Sciatic nerve (tissue), 2 donors: ENCODE results near the gene SLC25A42. TPM values are rescaled to one million over a fixed set of nuclear protein-coding genes. Genes with fewer than 3 reads are reported as not detected.

ENCODE experiments used
- ATAC-seq: fragments of 200-7000 bp; cut with Tn5 transposase; one replicate; pipeline ENCODE4 v1.9.1; 2020; ENCODE audit warnings: mild to moderate bottlenecking, moderate library complexity
- DNase-seq: peaks from one replicate; pipeline ENCODE4 v3.0.0-alpha.2; 2020; ENCODE audit warnings: low spot score
- intact Hi-C: fragments of 100-400 bp; cut with DNase I; formaldehyde crosslinking; loops from one replicate; pipeline ENCODE4 v1.14.2; 2022
- total RNA-seq: library from RNA; stranded (reverse); fragmentation: NEBNext Ultra II Directional; extraction: Animal tissue kit (Norgen Biotek cat#: 25700); gene quantifications from one replicate; pipeline ENCODE4 v1.2.1, GENCODE V29; 2021
- donor health status: DM: no; HTN: no; CAD: no.
- donor health status: DM: no; HTN: no; CAD: no.

The SLC25A42 gene
- total RNA-seq, 1 donor from 2014 or later = 14.8 TPM

- ATAC-seq (no peak), DNase-seq (no peak)
- intact Hi-C loops = no loop called here
Measured at GRCh38 chr19:19049406-19049805, 14.4 kb upstream of the SLC25A42 start.

GRCh38 chr19:19050104-19050503, 13.7 kb upstream of the SLC25A42 start:
- no peak for ATAC-seq
- DNase-seq = no peak
- intact Hi-C loops = no loop called here

DNA sequence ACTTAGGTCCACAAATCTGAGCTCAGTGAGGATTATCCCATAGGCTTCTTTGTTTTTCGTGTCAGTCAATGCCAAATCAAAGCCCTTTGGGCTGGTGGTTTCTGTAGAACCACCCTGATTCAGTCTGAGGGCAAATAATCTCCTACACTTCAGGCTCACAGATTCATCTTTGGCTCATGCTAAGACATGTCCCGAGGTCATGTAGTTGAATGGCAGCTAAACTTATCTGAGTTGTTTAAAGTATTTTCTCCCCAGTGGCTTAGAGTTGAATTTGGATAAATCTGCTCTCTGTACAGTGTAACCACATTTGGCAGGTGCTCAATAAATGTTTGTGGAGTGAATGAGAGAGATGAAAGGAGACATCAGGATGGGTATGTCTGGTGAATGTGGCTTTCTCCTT, 13.1 kb upstream of the SLC25A42 start:
- ATAC-seq = no peak
- no peak for DNase-seq
- intact Hi-C loops = no loop called here

DNA sequence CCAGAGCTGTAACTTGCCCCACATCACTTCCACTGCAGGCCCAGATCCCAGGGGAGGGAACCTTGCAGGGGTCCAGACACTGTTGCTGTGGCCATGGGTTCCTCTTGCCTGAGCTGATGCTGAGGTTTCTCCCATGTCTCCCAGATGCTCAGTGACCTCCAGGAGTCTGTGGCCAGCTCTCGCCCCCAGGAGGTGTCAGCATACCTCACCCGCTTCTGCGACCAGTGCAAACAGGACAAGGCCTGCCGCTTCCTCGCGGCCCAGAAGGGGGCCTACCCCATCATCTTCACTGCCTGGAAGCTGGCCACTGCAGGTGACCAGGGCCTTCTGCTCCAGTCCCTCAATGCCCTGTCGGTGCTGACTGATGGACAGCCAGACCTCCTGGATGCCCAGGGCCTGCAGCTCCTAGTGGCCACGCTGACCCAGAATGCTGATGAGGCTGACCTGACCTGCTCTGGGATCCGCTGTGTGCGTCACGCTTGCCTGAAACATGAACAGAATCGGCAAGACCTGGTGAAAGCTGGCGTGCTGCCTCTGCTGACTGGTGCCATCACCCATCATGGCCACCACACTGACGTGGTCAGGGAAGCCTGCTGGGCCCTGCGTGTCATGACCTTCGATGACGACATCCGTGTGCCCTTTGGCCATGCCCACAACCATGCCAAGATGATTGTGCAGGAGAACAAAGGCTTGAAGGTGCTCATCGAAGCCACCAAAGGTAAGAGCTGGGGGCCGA, 12.1 kb upstream of the SLC25A42 start:
- ATAC-seq = no peak
- intact Hi-C loops = no loop called here
- DNase-seq = no peak

GRCh38 chr19:19052921-19053320, 10.9 kb upstream of the SLC25A42 start:
- intact Hi-C loops = no loop called here
- ATAC-seq = no peak
- no peak for DNase-seq

GRCh38 chr19:19053508-19054314, 10.1 kb upstream of the SLC25A42 start:
- DNase-seq = peak; percentile 78
- peak; percentile 82 for ATAC-seq
- intact Hi-C loops = no loop called here

GRCh38 chr19:19054315-19054938, 9.4 kb upstream of the SLC25A42 start:
- ATAC-seq (no peak), DNase-seq (no peak)
- intact Hi-C loops = no loop called here

DNA sequence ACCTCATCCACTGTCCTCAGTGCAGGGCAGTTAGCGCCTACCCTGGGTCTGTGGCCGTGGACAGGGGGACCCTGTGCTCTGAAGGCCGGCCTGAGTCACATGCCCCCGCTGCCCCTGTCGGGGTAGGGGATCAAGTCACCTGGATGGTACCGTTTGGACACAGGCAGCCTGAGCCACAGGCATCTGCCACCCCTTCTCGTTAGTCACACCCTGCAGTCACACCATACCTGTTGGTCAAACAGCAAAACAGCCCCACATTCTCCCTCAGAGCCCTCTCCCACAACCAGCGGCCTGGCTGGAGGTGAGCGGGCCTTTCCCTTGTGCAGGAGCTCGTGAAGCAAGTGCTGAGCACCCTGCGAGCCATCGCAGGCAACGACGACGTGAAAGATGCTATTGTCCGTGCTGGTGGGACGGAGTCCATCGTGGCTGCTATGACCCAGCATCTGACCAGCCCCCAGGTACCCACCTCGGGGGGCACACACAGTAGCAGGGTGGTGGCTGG, 8.8 kb upstream of the SLC25A42 start:
- ATAC-seq (no peak), DNase-seq (no peak)
- intact Hi-C loops = no loop called here

DNA sequence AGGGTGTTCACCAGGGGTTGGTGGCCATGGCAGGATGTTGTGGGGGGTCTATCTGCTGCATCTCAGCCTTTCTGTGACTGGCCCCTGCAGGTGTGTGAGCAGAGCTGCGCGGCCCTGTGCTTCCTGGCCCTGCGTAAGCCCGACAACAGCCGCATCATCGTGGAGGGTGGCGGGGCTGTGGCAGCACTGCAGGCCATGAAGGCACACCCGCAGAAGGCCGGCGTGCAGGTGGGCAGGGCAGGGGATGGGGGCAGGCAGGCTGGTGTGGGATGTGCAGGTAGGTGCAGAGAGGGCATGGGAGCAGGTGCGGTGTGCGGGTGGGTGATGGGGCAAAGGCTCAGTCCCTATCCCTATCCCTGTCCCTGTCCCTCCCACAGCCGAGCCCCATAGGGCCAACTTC, 8.1 kb upstream of the SLC25A42 start:
- ATAC-seq = no peak

DNA sequence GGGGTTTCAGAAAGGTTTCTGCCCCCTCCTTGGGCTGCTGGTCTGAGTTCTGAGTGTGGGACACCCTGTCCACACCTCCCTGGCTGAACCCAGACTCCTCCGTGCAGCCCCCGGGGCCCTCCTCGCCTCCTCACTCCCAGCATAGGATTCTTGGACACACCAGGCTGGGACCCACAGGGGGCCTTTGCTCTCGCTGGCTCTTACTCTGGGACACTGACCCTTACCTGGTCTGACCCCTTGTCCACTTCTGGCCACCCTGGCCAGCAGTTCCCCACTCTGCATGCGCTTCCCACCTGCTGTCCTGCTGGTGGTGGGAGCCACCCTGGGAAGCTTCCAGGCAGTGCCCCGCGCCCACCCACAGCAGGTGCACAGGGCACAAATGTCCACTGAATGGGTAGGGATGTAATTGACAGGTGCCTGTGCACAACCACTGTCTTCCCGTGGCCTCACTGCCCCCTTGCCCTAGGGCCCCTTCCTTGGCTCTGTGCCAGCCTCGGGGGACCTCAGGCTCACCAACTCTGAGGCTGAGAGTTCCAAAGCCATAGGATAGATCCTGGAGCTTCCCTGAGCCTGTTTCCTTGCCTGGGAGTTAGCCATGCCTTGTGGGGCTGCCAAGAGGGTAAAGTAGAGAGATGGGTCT, 7.0 kb upstream of the SLC25A42 start:
- intact Hi-C loops = no loop called here
- no peak for DNase-seq

More for the DNA sequence above, 8.1 kb upstream of the SLC25A42 start:
- intact Hi-C loops = no loop called here
- no peak for DNase-seq

GRCh38 chr19:19057317-19057716, 6.5 kb upstream of the SLC25A42 start:
- intact Hi-C loops = no loop called here
- no peak for ATAC-seq

More for the DNA sequence above, 7.0 kb upstream of the SLC25A42 start:
- ATAC-seq = no peak

GRCh38 chr19:19057720-19058119, 6.1 kb upstream of the SLC25A42 start:
- no peak for ATAC-seq
- intact Hi-C loops = no loop called here
- DNase-seq = no peak

More at GRCh38 chr19:19057317-19057716, 6.5 kb upstream of the SLC25A42 start:
- no peak for DNase-seq

- intact Hi-C loops = no loop called here
- DNase-seq = no peak
- no peak for ATAC-seq
Measured at GRCh38 chr19:19059018-19059836, 4.6 kb upstream of the SLC25A42 start.

- intact Hi-C loops = no loop called here
- DNase-seq (no peak), ATAC-seq (no peak)
Measured at GRCh38 chr19:19059837-19060611, 3.8 kb upstream of the SLC25A42 start.

- ATAC-seq = no peak
- intact Hi-C loops = no loop called here
- no peak for DNase-seq
Measured at GRCh38 chr19:19061506-19061905, 2.3 kb upstream of the SLC25A42 start.

GRCh38 chr19:19062454-19063182, 1.2 kb upstream of the SLC25A42 start:
- no peak for DNase-seq
- intact Hi-C loops = no loop called here
- no peak for ATAC-seq

- no peak for DNase-seq
- intact Hi-C loops = no loop called here
- no peak for ATAC-seq
Measured at GRCh38 chr19:19064098-19064722, 416 bp downstream of the SLC25A42 start.
